Superior temporal gyrus (tissue), 1 donor: ENCODE results near the gene THSD8.
"Not testable (repeated sequence)": the region's sequence is repeated elsewhere in the genome, so short reads cannot be mapped to it uniquely, and the experiment has no call there.

Source experiments
- DNase-seq: peaks from one replicate; pipeline ENCODE4 v3.0.0-alpha.2; 2016; ENCODE audit errors: extremely low spot score

THSD8 gene

DNA sequence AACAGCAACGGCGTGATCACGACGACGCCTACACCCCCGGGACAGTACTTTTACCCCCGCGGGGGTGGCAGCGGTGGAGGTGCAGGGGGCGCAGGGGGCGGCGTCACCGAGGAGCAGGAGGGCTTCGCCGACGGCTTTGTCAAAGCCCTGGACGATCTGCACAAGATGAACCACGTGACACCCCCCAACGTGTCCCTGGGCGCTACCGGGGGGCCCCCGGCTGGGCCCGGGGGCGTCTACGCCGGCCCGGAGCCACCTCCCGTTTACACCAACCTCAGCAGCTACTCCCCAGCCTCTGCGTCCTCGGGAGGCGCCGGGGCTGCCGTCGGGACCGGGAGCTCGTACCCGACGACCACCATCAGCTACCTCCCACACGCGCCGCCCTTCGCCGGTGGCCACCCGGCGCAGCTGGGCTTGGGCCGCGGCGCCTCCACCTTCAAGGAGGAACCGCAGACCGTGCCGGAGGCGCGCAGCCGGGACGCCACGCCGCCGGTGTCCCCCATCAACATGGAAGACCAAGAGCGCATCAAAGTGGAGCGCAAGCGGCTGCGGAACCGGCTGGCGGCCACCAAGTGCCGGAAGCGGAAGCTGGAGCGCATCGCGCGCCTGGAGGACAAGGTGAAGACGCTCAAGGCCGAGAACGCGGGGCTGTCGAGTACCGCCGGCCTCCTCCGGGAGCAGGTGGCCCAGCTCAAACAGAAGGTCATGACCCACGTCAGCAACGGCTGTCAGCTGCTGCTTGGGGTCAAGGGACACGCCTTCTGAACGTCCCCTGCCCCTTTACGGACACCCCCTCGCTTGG is 9.6 kb upstream of the THSD8 start:
- peak; percentile 51 for DNase-seq

DNA sequence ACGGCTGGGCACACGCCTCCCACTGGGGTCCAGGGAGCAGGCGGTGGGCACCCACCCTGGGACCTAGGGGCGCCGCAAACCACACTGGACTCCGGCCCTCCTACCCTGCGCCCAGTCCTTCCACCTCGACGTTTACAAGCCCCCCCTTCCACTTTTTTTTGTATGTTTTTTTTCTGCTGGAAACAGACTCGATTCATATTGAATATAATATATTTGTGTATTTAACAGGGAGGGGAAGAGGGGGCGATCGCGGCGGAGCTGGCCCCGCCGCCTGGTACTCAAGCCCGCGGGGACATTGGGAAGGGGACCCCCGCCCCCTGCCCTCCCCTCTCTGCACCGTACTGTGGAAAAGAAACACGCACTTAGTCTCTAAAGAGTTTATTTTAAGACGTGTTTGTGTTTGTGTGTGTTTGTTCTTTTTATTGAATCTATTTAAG is 9.0 kb upstream of the THSD8 start:
- no peak for DNase-seq

DNA sequence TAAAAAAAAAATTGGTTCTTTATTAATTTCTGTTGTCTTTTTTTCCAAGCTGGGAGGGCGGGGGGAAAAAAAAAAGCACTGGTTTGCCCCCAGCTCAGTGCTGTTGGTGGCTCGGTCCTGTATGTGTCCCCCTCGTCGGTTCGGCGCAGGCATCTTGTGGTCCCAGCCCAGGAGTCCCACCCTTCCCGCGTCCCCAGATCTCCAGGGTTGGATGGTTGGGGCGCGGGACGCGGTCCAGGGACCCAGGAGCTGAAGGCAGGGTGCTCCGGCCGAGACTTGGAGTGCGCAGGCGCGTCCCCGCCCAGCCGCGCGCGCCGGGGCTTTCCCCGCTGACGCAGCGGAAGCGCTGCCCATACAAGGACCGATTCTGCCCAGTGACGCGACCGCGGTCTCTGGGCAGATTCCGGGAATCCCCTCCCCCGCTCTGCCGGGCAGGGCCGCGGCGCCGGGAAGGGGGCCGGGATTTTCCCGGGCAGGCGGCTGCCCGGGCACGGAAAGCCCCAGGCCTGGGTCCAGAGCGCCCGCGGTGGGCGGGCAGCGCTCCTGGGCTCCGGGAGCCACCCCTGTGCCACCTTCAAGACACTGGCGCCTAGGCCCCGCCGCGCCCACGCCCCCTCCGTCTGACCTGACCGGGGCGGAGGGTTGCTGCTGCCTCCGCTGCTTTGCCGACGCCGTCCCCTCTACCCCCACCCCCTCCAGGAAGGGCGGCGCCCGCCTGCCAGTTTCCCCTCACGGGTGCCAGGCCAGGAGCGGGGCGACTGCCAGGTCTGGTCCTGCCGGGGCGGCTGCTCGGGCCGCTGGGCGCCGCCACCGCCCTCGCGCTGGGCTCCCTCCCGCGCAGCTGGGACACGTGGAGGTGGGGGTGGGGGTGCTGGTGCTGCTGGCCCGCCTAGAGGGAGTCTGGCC is 8.3 kb upstream of the THSD8 start:
- DNase-seq, result peak; percentile 93

DNA sequence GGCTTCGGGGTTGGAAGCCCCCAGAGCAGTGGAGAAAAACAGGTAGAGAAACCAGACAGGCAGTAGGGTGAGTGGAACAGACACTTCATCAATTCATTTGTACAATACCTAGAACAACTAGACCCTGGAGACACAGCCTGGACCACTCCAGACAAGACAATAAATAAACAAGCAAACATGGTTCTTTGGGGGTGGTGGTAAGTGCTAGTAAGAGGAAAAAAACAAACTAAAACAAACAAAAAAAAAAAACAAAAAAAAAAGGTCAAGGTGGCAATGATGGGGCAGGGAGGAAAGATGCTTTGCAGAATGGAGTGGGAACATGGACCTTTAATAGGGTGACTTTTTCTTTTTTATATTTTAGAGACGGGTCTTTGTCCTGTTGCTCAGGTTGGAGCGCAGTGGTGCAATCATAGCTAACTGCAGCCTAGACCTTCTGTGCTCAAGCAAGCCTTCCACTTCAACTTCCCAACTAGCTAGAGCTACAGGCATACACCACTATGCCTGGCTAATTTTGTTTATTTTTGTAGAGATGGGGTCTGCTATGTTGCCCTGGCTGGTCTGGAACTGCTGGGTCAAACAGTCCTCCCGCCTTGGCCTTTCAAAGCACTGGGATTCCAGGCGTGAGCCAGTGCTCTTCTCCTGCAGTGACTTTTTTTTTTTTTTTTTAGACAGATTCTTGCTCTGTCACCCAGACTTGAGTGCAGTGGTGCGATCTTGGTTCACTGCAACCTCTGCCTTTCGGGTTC is 7.5 kb upstream of the THSD8 start:
- DNase-seq, result no peak

DNA sequence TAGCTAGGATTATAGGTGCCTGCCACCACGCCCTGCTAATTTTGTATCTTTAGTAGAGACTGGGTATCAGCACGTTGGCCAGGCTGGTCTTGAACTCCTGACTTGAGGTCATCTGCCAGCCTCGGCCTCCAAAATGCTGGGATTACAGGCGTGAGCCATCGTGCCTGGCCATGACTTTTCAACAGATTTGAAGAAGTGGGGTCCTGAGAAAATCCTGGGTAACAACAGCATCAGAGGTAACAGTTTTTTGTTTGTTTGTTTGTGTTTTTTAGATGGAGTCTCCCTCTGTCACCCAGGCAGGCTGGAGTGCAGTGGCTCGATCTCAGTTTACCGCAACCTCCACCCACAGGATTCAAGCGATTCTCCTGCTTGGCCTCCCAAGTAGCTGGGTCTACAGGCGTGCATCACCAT is 6.9 kb upstream of the THSD8 start:
- no peak for DNase-seq

DNA sequence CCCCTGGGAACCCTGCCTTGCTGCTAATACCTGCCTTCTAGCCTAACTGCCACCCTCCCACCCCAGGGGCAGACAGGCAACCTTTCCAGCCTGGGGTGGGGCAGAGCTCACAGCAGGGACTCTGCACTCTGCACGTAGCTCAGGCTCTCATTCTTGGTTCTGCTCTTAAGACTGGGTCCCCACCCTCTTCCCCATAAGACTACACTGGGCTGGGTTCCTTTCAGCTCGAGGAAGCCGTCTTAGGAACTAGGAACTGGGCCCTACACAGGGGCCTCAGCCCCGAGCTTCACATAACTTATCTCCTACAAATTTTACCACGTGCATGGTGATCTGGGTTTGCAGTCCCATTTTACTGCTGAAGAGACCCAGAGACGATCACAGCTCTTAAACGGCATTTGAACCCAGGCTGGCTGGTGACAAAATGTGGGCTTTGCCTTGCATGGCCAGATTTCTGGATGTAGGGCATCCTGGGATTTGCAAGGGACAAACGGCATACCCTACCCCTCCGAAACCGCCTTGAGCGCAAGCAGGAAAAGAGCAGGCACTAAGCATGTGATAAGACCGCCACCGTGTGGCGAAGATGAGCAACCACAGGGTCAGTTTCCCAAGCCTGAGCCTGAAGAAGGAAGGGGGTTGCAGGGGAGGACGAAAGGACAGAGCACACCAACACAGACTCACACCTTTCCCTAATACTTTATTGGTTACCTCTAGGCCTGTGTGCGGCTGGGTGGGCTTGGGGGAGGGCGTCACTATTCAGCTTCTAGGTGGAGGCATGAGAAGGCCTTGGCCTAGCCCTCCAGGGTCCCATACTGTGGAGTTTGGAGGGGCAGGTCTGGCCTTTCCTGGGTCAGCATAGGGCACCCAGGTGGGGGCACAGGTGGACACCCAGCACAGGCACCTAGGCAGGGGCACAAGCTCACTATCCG is 5.5 kb upstream of the THSD8 start:
- peak; percentile 93 for DNase-seq

DNA sequence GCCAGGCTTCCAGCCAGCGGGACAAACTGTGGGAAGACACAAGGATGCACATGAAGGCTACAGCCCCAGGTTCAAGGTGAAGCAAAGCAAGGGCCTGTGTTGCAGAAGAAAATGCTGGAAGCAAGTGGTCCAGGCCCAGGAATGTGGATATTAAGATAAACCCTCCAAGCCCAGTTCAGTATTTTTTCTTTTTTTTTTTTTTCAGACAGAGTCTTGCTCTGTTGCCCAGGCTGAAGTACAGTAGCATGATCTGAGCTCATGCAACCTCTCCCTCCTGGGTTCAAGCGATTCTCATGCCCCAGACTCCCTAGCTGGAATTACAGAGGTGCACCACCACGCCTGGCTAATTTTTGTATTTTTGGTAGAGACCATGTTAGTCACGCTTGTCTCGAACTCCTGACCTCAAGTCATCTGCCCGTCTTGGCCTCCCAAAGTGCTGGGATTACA is 4.7 kb upstream of the THSD8 start:
- DNase-seq, result no peak

DNA sequence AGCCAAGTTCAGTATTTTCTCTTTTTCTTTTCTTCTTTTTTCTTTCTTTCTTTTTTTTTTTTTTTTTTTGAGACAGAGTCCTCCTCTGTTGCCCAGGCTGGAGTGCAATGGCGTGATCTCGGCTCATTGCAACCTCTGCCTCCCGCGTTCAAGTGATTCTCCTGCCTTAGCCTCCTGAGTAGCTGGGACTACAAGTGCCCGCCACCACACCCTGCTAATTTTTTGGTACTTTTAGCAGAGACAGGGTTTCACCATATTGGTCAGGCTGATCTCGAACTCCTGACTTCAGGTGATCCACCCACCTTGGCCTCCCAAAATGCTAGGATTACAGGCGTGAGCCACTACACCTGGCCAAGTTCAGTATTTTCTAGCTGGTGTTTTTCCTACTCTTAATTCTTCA is 4.3 kb upstream of the THSD8 start:
- not testable (repeated sequence) for DNase-seq

DNA sequence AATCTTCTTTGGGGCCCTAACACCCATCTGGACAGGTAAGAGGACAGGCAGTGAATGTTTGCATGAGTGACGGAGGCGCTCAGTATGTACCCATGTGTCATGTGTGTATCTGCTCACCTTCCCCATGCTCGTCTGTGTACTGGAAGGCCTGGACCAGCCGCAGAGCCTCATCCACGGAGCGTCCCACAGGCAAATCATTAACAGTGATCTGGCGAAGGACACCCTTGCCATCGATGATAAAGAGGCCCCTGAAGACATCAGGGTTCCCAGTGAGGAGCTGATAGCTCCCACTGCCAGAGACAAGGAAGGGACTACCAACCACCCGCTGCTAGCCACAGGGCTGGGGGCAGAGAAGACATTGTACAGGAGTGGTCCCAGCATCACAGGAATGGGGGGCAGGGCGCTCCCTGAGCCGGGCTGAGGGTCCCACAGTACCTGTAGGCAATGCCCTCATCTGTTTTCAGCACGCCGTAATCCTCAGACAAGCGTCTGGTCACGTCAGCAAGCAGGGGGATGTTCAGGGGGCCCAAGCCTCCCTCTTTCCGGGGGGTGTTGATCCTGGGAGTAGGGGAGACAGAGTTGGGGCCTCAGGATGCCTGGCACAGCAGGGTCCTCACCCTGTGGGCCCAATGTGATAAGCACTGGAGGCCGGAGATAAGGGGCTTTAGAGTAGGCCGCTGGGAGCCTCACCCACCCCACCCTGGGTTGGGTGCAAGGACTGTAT is 2.0 kb upstream of the THSD8 start:
- no peak for DNase-seq

DNA sequence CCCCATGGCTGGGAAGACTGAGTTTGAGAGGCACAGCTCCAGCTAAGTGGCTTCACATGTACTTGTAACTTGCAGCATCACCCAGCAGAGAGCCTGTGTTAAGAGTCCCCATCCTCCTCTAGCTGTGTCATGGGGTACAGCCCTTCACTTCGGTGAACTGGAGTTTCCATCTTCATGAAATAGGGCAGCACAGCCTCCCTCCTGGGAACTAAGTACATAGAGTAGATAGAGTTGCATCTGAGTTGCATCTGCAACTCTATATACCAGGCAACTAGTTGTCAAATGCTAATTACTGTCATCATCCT is 1.5 kb upstream of the THSD8 start:
- no peak for DNase-seq

DNA sequence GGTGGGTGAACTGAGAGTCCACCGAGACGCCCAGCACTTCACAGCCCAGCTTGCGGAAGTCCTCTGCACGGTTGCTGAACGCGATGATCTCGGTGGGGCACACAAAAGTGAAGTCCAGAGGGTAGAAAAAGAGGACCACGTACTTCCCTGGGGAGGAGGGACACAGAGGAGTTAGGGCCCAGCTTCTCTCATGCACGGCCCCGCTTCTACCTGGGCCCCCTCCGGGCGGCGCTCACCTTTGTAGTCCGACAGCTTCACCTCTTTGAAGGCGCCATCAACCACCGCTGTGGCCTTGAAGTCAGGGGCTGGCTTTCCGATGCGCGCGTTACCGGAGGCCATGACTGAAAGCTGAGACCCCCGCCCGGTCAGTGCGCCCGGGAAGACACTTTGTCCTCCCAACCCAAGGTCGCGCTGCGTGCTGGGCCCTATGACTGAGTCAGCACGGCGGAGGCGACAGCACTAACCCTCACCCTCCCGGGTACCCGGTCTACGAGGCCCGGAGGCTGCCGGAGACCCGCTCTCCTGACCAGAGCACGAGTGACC is 875 bp upstream of the THSD8 start:
- peak; percentile 8 for DNase-seq

DNA sequence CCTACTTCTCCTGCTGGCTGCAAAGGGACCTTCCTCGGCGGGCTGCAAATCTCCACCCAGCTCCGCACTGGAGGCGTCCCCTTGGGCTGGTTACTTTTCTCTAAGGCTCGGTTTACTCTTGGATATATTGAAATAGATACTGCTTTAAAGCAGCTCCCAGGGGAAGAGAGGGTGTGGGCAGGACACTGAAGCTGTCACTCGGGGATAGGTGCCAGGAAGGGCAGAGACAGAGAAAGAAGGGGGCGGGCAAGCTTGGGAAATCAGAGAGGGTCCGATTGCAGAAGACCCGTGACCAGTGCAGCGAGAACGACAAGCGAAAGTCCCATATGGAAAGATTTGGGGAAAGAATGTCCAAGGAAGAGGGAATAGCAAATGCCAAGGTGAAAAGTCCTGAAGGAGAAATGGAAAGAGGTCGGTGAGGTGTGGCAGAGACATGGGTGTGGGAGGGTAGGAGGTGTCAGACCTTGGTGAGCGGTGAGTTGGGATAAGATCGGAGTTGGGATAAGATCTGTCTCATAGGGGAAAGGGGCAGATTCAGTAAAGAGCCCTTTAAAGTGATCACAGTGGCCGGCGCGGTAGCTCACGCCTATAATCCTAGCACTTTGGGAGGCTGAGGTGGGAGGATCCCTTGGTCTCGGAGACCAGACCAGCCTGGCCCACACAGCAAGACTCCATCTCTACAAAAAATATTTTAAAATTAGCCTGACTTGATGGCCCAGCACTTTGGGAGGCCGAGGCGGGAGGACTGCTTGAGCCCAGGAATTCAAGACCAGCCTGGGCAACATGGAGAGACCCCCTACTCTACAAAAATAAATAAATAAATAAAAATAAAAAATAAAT is 618 bp downstream of the THSD8 start:
- DNase-seq, result peak; percentile 15

DNA sequence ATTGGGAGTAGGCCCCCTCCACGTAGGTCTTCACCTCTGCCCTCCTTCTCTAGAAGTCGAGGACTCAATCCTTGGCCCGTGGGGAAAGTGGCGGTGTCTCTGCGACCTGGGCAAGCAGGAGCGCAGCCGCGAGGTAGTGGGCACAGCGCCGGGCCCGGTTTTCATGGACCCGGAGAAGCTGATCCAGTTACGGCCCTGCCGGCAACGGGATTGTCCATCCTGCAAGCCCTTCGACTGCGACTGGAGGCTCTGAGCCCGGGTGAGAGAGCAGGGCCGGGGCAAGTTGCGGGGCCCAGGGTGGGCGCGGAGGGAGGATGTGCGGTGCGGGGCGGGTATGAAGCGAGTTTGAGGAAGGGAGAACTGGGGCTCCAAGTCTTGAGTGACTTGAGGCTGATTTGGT is 2.2 kb downstream of the THSD8 start:
- DNase-seq, result no peak

DNA sequence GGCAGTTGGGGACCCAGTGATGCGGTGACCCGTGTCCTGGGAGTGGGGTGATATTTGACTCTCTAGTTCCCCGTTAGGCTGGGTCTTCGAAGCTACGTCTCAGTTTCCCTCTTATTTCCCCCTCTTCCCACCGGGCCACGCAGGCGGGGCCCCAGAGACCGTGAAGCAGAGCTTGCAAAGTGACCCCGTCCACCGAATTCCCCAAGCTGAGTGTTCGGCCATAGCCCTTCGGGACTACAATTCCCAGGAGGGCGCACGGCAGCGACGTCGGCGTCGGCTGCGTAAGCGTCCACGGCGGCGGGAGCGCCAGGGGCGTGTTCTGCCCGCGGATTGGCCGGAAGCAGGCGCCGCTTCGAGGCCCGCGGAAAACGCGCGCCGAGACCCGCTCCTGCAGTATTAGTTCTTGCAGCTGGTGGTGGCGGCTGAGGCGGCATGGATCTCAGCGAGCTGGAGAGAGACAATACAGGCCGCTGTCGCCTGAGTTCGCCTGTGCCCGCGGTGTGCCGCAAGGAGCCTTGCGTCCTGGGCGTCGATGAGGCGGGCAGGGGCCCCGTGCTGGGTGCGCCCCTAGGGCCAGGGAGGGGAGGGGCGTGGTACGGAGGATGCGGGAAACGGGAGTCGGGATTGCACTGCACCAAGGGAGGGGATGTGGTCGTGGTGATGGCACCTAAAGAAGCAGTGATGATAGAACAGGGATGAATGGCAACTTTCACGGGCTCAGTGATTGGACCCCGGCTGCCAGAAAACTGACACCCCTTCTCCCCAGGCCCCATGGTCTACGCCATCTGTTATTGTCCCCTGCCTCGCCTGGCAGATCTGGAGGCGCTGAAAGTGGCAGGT is 4.6 kb downstream of the THSD8 start, which contains the start of gene RNASEH2A:
Gene RNASEH2A, plus strand, starts transcription at position 343 of the 840 bp plus-strand sequence. Its CDS starts 90 bp downstream, at position 433.
- peak; percentile 91 for DNase-seq

DNA sequence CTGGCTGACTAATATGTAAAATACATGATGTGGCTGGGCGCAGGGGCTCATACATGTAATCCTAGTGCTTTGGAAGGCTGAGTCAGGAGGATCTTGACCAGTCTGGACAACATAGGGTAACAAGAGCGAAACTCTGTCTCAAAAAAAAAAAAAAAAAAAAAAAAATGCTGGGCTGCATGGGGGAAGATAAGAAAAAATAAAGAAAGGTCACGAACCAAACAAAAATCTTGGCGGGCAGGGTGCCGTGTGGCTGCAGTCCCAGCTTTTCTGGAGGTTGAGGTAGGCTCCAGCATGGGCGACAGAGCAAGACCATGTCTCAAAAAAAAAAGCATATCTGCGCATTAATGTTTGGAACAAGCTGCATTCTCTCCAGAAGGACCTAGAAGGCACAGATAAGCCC is 13.2 kb downstream of the THSD8 start:
- no peak for DNase-seq

DNA sequence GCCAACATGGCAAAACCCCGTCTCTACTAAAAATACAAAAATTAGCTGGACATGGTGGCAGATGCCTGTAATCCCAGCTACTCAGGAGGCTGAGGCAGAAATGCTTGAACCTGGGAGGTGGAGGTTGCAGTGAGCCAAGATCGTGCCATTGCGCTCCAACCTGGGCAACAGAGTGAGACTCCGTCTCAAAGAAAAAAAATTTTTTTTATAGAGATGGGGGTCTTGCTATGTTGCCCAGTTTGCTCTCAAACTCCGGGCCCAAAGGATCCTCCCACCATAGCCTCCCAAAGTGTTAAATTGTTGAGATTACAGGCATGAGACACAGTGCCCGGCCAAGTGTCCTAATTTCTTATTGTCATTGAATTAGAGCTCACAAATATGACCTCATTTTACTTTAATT is 15.3 kb downstream of the THSD8 start:
- DNase-seq, result not testable (repeated sequence)

DNA sequence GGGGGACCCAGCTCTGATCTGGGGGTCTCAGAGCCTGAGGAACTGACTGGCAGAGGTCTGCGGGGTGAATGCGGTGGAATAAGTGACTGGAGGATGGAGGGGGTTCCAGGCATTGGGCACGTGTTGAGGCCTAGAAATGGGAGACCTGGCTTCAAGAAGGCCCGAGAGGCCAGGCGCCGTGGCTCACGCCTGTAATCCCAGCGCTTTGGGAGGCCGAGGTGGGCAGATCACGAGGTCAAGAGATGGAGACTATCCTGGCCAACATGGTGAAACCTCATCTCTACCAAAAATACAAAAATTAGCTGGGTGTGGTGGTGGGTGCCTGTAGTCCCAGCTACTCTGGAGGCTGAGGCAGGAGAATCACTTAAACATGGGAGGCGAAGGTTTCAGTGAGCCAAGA is 15.9 kb downstream of the THSD8 start:
- not testable (repeated sequence) for DNase-seq

DNA sequence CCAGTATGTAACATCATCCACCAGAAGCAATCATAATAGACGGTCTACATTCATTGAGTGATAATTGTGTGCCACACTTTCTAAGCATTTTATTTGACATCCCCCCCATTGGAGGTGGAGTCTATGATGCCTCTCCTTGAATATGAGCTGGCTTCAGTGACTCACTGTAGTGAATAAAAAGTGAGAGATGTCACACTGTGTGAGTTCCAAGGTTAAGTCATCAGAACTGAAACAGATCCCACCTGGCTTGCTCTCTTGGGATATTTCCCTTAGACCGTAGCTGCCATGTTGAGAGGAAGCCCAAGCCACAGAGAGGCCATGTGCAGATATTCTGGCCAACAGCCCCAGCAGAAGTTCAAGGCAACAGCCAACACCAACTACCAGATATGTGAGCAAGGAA is 19.9 kb downstream of the THSD8 start:
- DNase-seq, result no peak
